Hepatocyte (in vitro differentiated cells): Measurements from ENCODE around the gene TCEA3.

ENCODE experiments used
- CTCF ChIP-seq: fragments of 200-600 bp; sonication (generic); IDR thresholded peaks from 2 replicates; pipeline ENCODE4 v1.5.1; 2016; ENCODE audit warnings: antibody characterized with exemption, mild to moderate bottlenecking; ENCODE audit not compliant: poor library complexity
- EZH2 ChIP-seq: fragments of 200-600 bp; sonication (generic); IDR thresholded peaks from 2 replicates; pipeline ENCODE4 v1.6.1; 2016; ENCODE audit warnings: antibody characterized with exemption, mild to moderate bottlenecking, borderline replicate concordance

- TF ChIP-seq CTCF (no peak), EZH2 (no peak)
Observed at GRCh38 chr1:23366146-23366545, 58.4 kb downstream of the TCEA3 start.
